M059J (cell line): ENCODE measurements around the gene RAPGEF6. TPM values are rescaled to one million over a fixed set of nuclear protein-coding genes. Genes with fewer than 3 reads are reported as not detected.

ENCODE experiments used
- DNase-seq: peaks from one replicate; pipeline ENCODE4 v3.0.0-alpha.2; 2012; ENCODE audit warnings: low read depth
- total RNA-seq: library from RNA; depleted of rRNA; stranded (reverse); fragments of >200 nt; shearing (Covaris generic); gene quantifications from 2 replicates; pipeline ENCODE4 v1.2.3, GENCODE V29; 2014; rRNA removed

RAPGEF6 gene
- total RNA-seq, 1 experiment from 2014 or later: 8.6 TPM

- DNase-seq: no peak
These were observed 245.2 kb downstream of the RAPGEF6 start for GRCh38 chr5:131389869-131390265.

GRCh38 chr5:131389096-131389868, 245.7 kb downstream of the RAPGEF6 start:
- DNase-seq: no peak

- no peak for DNase-seq
These were observed 247.8 kb downstream of the RAPGEF6 start for GRCh38 chr5:131387255-131387654.

GRCh38 chr5:131386779-131387178, 248.2 kb downstream of the RAPGEF6 start:
- DNase-seq: peak; percentile 64

GRCh38 chr5:131386124-131386523, 248.9 kb downstream of the RAPGEF6 start:
- DNase-seq: no peak

GRCh38 chr5:131384616-131385214, 250.3 kb downstream of the RAPGEF6 start:
- no peak for DNase-seq

GRCh38 chr5:131384173-131384572, 250.9 kb downstream of the RAPGEF6 start:
- no peak for DNase-seq

- DNase-seq: peak; percentile 75
These were observed 252.3 kb downstream of the RAPGEF6 start for GRCh38 chr5:131382407-131383395.

GRCh38 chr5:131381777-131382176, 253.3 kb downstream of the RAPGEF6 start:
- DNase-seq: no peak

GRCh38 chr5:131381021-131381420, 254.0 kb downstream of the RAPGEF6 start:
- no peak for DNase-seq

GRCh38 chr5:131380238-131380637, 254.8 kb downstream of the RAPGEF6 start:
- peak; percentile 30 for DNase-seq

- DNase-seq: peak; percentile 85
These were observed 255.3 kb downstream of the RAPGEF6 start for GRCh38 chr5:131379723-131380122.

- DNase-seq: peak; percentile 26
These were observed 256.1 kb downstream of the RAPGEF6 start for GRCh38 chr5:131378721-131379541.

GRCh38 chr5:131377785-131378325, 257.2 kb downstream of the RAPGEF6 start:
- DNase-seq: peak; percentile 35

- no peak for DNase-seq
These were observed 257.7 kb downstream of the RAPGEF6 start for GRCh38 chr5:131377346-131377745.

- no peak for DNase-seq
These were observed 259.7 kb downstream of the RAPGEF6 start for GRCh38 chr5:131375351-131375750.

Other genes with a start within 250 kb of the RAPGEF6 start
- 20.1 and 26.4 TPM in 2 replicates for gene FNIP1, start 161.8 kb upstream of the RAPGEF6 start, total RNA-seq